Neural progenitor cell (in vitro differentiated cells): ENCODE results near the gene ZNF619.

Source experiments
- CTCF ChIP-seq: fragments of 200-600 bp; sonication (generic); IDR thresholded peaks from 2 replicates; pipeline ENCODE4 v1.5.1; 2017; ENCODE audit warnings: antibody characterized with exemption, mild to moderate bottlenecking
- EZH2phosphoT487 ChIP-seq: fragments of 200-600 bp; sonication (generic); IDR thresholded peaks from 2 replicates; pipeline ENCODE4 v1.6.1; 2017; ENCODE audit warnings: antibody characterized with exemption

- TF ChIP-seq CTCF (no peak), EZH2phosphoT487 (no peak)
Observed at GRCh38 chr3:40464339-40465110, 12.4 kb upstream of the ZNF619 start.
